Body of pancreas (tissue), 4 donors: ENCODE data around the gene SPRR2B. TPM values are rescaled to one million over a fixed set of nuclear protein-coding genes. Genes with fewer than 3 reads are reported as not detected.

ENCODE experiments used
- ATAC-seq: fragments of 150-250 bp; one replicate; pipeline ENCODE4 v1.9.1; 2016
- DNase-seq, 4 donors: peaks; one replicate each; pipeline ENCODE4 v3.0.0-alpha.2; 2019
- H3K27ac ChIP-seq, 4 donors: fragments of 200-600 bp; sonication (generic); 1 replicate in 3 of 4; 2 replicates in 1 of 4; pipeline versions ENCODE4 v1.5.1 to v1.6.1; 2016 to 2019; ENCODE audit warnings: mild to moderate bottlenecking in 1 of 4, mixed read lengths in 1 of 4, moderate library complexity in 1 of 4
- H3K27me3 ChIP-seq, 2 donors: fragments of 200-600 bp; sonication (generic); one replicate each; pipeline ENCODE4 v1.6.0; 2016; ENCODE audit warnings: mild to moderate bottlenecking in 1 of 2
- H3K36me3 ChIP-seq, 2 donors: fragments of 200-600 bp; sonication (generic); replicated peaks in 1 of 2; 2 replicates each; pipeline ENCODE4 v1.5.1; 2016; ENCODE audit warnings: low read depth in 2 of 2; ENCODE audit not compliant: insufficient read depth in 1 of 2
- H3K4me1 ChIP-seq: fragments of 200-600 bp; sonication (generic); one replicate; pipeline ENCODE4 v1.6.0; 2016
- H3K4me3 ChIP-seq, 2 donors: fragments of 200-600 bp; sonication (generic); 1 replicate in 1 of 2; 2 replicates in 1 of 2; pipeline ENCODE4 v1.5.1; 2016 to 2019
- H3K9me3 ChIP-seq, 3 donors: fragments of 200-600 bp; sonication (generic); 1 replicate in 2 of 3; 2 replicates in 1 of 3; pipeline ENCODE4 v1.5.1; 2016
- CTCF ChIP-seq, 7 experiments: fragments of 450-650 bp in 4 of 7; fragments of 200-600 bp in 3 of 7; sonication (generic) in 3 of 7; IDR thresholded peaks; one replicate each; pipeline ENCODE4 v1.5.1; 2016 to 2019; ENCODE audit warnings: antibody characterized with exemption in 7 of 7
- POLR2A ChIP-seq, 3 donors: fragments of 450-650 bp; IDR thresholded peaks; one replicate each; pipeline ENCODE4 v1.6.1; 2016; ENCODE audit warnings: antibody characterized with exemption in 3 of 3, mild to moderate bottlenecking in 2 of 3
- WGBS, 2 donors: methylation state at CpG; one replicate each; pipeline ENCODE4 v1.1.5; 2017; 5-methylcytosine and 5-hydroxymethylcytosine counted together
- intact Hi-C: fragments of 100-400 bp; cut with DNase I; formaldehyde crosslinking; loops from one replicate; pipeline ENCODE4 v1.15.1; 2023
- total RNA-seq, 2 donors: library from RNA; depleted of rRNA; stranded (reverse); fragments of >200 nt; gene quantifications; one replicate each; pipeline ENCODE4 v1.1.0, GENCODE V29; 2016

SPRR2B gene
- total RNA-seq, 2 donors from 2014 or later, result not detected

GRCh38 chr1:153081736-153082135 lies 10.3 kb upstream of the SPRR2B start:
- intact Hi-C loops, result no loop called here
- DNase-seq, result no peak
- Histone ChIP-seq H3K27ac (no peak overlapping the region), H3K9me3 (no peaks in the 10 kb centered on the region), H3K4me1 (no peaks in the 10 kb centered on the region), H3K36me3 (no peaks in the 10 kb centered on the region), H3K27me3 (no peaks in the 10 kb centered on the region), H3K4me3 (no peak overlapping the region)
- 91 to 93% methylated on average over 3 of the region's 3 CpGs for WGBS, 2 donors
- ATAC-seq, result no peak
- no peak for TF ChIP-seq CTCF (IDR thresholded peaks at IDR 0.05)
- TF ChIP-seq POLR2A (IDR thresholded peaks at IDR 0.05), result no peak

DNA sequence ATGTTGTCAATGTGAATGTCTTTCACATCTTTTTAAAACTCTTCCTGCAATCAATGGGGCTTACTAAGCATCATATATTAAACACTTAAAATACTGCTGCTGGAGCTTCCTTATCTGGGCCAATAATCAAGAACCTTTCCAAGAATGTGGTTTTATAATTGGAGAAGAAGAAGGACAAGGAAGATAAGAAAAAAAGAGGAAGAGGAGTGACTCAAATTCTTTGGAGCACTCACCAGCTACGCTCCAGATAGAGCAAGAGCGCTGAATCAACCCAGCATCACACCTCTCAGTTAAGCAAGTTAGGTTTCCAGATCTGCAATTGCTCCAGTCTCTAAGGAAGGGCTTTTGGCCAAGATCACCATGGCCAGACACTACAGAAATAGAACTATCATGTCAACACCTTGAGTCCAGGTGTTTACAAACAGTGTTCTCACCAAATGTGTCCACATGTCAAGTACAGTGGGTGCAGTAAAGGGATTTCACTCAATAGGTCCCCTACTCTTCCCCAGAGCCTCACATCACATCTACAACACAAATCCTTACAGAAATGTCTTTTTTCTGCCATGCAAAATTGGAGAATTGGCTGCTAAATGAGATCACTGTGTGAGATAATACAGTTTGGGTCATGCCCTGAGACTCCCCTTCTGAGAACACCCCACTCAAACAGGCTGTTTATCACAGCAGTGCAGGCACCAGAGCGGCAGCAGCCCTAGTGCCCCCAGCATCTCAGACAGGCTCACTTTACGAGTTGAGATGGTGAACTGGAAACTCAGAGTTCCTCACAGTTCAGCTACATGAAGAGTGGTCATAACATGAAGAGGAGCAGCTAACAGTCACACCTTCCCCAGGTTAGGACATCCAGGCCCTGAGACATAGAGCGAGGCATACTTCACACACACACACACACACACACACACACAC lies 1.7 kb upstream of the SPRR2B start:
- intact Hi-C loops, result no loop called here
- no peak for TF ChIP-seq POLR2A (IDR thresholded peaks at IDR 0.05)
- no peak for TF ChIP-seq CTCF (IDR thresholded peaks at IDR 0.05)
- Histone ChIP-seq H3K27me3 (no peaks in the 10 kb centered on the region), H3K27ac (no peak overlapping the region), H3K4me3 (no peak overlapping the region), H3K9me3 (no peaks in the 10 kb centered on the region), H3K36me3 (no peaks in the 10 kb centered on the region), H3K4me1 (no peaks in the 10 kb centered on the region)
- 82 to 84% methylated on average over 5 of the region's 5 CpGs for WGBS, 2 donors
- DNase-seq (no peak), ATAC-seq (no peak)

- H3K9me3 ChIP-seq, result no peaks in the 10 kb centered on the region
- 36 to 53% methylated on average over 2 of the region's 2 CpGs for WGBS, 2 donors
- TF ChIP-seq CTCF (IDR thresholded peaks at IDR 0.05) (no peak), POLR2A (IDR thresholded peaks at IDR 0.05) (no peak)
- DNase-seq, result no peak
- no peaks in the 10 kb centered on the region for H3K27me3 ChIP-seq
- H3K4me3 ChIP-seq, result no peak overlapping the region
- intact Hi-C loops, result no loop called here
- ATAC-seq, result no peak
- H3K4me1 ChIP-seq, result no peaks in the 10 kb centered on the region
- H3K27ac ChIP-seq, result no peak overlapping the region
- no peaks in the 10 kb centered on the region for H3K36me3 ChIP-seq
Measured at GRCh38 chr1:153070243-153070642, 1.2 kb downstream of the SPRR2B start.

- Histone ChIP-seq H3K4me1 (peaks cover 5% of the 10 kb centered on the region), H3K9me3 (no peaks in the 10 kb centered on the region), H3K4me3 (no peak overlapping the region), H3K27ac (peak overlapping the region in 2 of 4 donors; percentile 39 to 45), H3K27me3 (no peaks in the 10 kb centered on the region), H3K36me3 (no peaks in the 10 kb centered on the region)
- 65 to 70% methylated on average over 6 of the region's 6 CpGs for WGBS, 2 donors
- no peak for TF ChIP-seq POLR2A (IDR thresholded peaks at IDR 0.05)
- TF ChIP-seq CTCF (IDR thresholded peaks at IDR 0.05), result no peak
- ATAC-seq (peak; percentile 75), DNase-seq (peak in 1 of 4 donors; percentile 3)
- intact Hi-C loops, result no loop called here
Measured at GRCh38 chr1:153058826-153059784, 12.3 kb downstream of the SPRR2B start.
